ENCODE data around the gene GMDS. TPM values are rescaled to one million over a fixed set of nuclear protein-coding genes. Genes with fewer than 3 reads are reported as not detected.

Gene GMDS
- total and polyA plus RNA-seq, 5 experiments from 2014 or later: 11.4 to 25.0 (median 22.3) TPM

- no peaks in the 10 kb centered on the region for H3K9me3 Mint-ChIP-seq
- H3K36me3 Mint-ChIP-seq: peaks cover 0 to 3% (median 2%) of the 10 kb centered on the region in 3 donors
- peaks cover 4 to 14% (median 12%) of the 10 kb centered on the region in 4 donors for H3K4me1 Mint-ChIP-seq
- DNase-seq: no peak
- POLR2A ChIA-PET: no interaction called here
- H3K27ac Mint-ChIP-seq: no peak overlapping the region
- no peaks in the 10 kb centered on the region for H3K27me3 Mint-ChIP-seq
- no peak for ATAC-seq
- H3K4me3 Mint-ChIP-seq: no peak overlapping the region
Observed at GRCh38 chr6:2029952-2030351, 215.5 kb downstream of the GMDS start.

- peaks cover 6 to 17% (median 16%) of the 10 kb centered on the region in 4 donors for H3K4me1 Mint-ChIP-seq
- POLR2A ChIA-PET: no interaction called here
- no peak for ATAC-seq
- no peaks in the 10 kb centered on the region for H3K27me3 Mint-ChIP-seq
- H3K4me3 Mint-ChIP-seq: no peak overlapping the region
- peak overlapping the region in 1 of 10 donors; percentile 5 for H3K27ac Mint-ChIP-seq
- no peak for DNase-seq
- no peaks in the 10 kb centered on the region for H3K9me3 Mint-ChIP-seq
- H3K36me3 Mint-ChIP-seq: peaks cover 0 to 2% (median 2%) of the 10 kb centered on the region in 3 donors
Observed at GRCh38 chr6:2029130-2029794, 216.1 kb downstream of the GMDS start.

DNA sequence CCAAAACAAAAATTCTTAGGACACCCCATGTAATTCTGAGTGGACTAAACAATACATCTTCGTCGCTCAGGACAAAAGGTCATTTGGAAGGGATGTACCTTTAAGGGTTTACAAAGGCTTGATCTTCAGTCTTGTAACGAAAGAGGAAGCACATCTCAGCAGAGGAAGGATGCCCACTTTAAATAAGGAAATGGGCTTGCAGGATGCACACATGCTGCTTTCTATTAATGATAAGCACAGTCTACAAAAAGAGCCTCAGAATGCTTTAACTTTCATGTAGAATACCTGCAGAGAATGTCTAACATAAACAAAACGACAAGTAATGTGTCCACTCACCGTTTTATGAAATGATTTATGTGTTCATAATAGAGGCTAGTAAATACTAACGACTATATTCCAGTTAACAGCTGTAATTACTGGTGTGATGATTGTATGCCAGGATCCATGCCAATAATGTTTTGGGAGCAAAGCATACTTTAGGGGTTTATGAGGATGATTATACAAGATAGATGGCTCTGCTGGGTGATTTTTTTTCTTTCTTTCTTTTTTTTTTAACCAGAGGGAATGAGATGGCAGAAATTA is 216.9 kb downstream of the GMDS start:
- H3K4me1 Mint-ChIP-seq: peaks cover 10 to 25% (median 23%) of the 10 kb centered on the region in 4 donors
- H3K27me3 Mint-ChIP-seq: no peaks in the 10 kb centered on the region
- DNase-seq (peak in 1 of 10 donors; percentile 7), ATAC-seq (peak in 1 of 2 donors; percentile 44)
- no peaks in the 10 kb centered on the region for H3K36me3 Mint-ChIP-seq
- H3K9me3 Mint-ChIP-seq: no peaks in the 10 kb centered on the region
- H3K27ac Mint-ChIP-seq: peak overlapping the region in 1 of 10 donors; percentile 40
- peak overlapping the region in 2 of 10 donors; percentile 3 to 10 for H3K4me3 Mint-ChIP-seq
- POLR2A ChIA-PET: no interaction called here

DNA sequence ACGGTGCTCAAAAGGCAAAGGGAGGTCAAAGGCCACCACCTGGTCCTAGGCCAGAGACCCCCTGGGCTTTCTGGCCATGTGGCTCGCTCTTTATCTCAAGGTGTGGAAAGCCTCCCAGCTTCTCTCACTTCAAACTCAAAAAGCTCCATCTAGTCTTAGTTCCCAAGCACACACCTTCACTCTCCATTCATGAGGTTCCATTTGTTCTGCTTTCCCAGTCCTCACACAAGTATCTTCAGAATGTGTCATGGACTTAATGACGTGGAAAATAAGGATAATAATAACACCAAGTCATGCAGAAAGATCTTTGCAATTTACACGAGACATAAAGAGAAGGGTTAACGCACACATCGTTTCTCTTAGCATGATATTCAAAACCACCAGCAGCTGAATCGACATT is 219.3 kb downstream of the GMDS start:
- Mint-ChIP-seq H3K27ac (no peak overlapping the region), H3K4me1 (peaks cover 17 to 40% (median 31%) of the 10 kb centered on the region in 4 donors), H3K4me3 (no peak overlapping the region), H3K36me3 (no peaks in the 10 kb centered on the region), H3K27me3 (no peaks in the 10 kb centered on the region), H3K9me3 (no peaks in the 10 kb centered on the region)
- DNase-seq (no peak), ATAC-seq (no peak)
- POLR2A ChIA-PET: no interaction called here

- DNase-seq (no peak), ATAC-seq (no peak)
- Mint-ChIP-seq H3K4me1 (peaks cover 17 to 34% (median 24%) of the 10 kb centered on the region in 4 donors), H3K27me3 (no peaks in the 10 kb centered on the region), H3K4me3 (no peak overlapping the region), H3K27ac (peak overlapping the region in 1 of 10 donors; percentile 71), H3K36me3 (peaks cover 0 to 17% (median 2%) of the 10 kb centered on the region in 3 donors), H3K9me3 (peaks cover 0 to 12% (median 0%) of the 10 kb centered on the region in 9 donors)
- POLR2A ChIA-PET: no interaction called here
Observed at GRCh38 chr6:2021713-2022125, 223.7 kb downstream of the GMDS start.

GRCh38 chr6:2020909-2021308 is 224.5 kb downstream of the GMDS start:
- no peak for ATAC-seq
- peaks cover 17 to 34% (median 24%) of the 10 kb centered on the region in 4 donors for H3K4me1 Mint-ChIP-seq

GRCh38 chr6:2019051-2019450 is 226.4 kb downstream of the GMDS start:
- Mint-ChIP-seq H3K27me3 (no peaks in the 10 kb centered on the region), H3K36me3 (peaks cover 7 to 31% (median 21%) of the 10 kb centered on the region in 3 donors), H3K27ac (no peak overlapping the region), H3K9me3 (peaks cover 4 to 26% (median 17%) of the 10 kb centered on the region in 9 donors), H3K4me3 (no peak overlapping the region), H3K4me1 (peaks cover 15 to 28% (median 19%) of the 10 kb centered on the region in 4 donors)
- ATAC-seq: no peak
- POLR2A ChIA-PET: no interaction called here
- DNase-seq: no peak

More at GRCh38 chr6:2020909-2021308, 224.5 kb downstream of the GMDS start:
- Mint-ChIP-seq H3K36me3 (peaks cover 2 to 20% (median 4%) of the 10 kb centered on the region in 3 donors), H3K4me3 (no peak overlapping the region), H3K27ac (no peak overlapping the region), H3K9me3 (peaks cover 0 to 13% (median under 1%) of the 10 kb centered on the region in 9 donors), H3K27me3 (no peaks in the 10 kb centered on the region)
- DNase-seq: no peak
- POLR2A ChIA-PET: interaction anchor here (0.6 kb wide), 1 partner anchor 23 kb away, joined by 3 read pairs; no protein-coding TSS in a partner anchor

DNA sequence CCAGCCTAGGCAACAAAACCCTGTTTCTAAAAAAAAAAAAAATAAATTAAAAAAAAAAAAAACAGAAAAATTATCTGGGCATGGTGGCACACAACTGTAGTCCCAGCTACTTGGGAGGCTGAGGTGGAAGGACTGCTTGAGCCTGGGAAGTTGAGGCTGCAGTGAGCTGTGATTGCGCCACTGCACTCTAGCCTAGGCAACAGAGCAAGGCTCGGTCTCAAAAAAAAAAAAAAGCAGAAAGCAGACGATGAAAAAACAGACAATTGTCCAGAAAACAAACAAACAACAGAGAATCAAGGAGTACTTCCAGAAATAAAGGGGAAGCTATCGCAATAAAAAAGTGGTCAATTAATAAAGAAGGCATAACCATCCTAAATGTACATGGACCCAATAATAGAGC is 229.4 kb downstream of the GMDS start:
- Mint-ChIP-seq H3K36me3 (peaks cover 14 to 47% (median 36%) of the 10 kb centered on the region in 3 donors), H3K9me3 (peaks cover 4 to 45% (median 21%) of the 10 kb centered on the region in 9 donors), H3K4me3 (no peak overlapping the region), H3K27me3 (no peaks in the 10 kb centered on the region), H3K4me1 (peaks cover 3 to 6% (median 4%) of the 10 kb centered on the region in 4 donors), H3K27ac (no peak overlapping the region)
- DNase-seq (no peak), ATAC-seq (no peak)
- POLR2A ChIA-PET: no interaction called here

DNA sequence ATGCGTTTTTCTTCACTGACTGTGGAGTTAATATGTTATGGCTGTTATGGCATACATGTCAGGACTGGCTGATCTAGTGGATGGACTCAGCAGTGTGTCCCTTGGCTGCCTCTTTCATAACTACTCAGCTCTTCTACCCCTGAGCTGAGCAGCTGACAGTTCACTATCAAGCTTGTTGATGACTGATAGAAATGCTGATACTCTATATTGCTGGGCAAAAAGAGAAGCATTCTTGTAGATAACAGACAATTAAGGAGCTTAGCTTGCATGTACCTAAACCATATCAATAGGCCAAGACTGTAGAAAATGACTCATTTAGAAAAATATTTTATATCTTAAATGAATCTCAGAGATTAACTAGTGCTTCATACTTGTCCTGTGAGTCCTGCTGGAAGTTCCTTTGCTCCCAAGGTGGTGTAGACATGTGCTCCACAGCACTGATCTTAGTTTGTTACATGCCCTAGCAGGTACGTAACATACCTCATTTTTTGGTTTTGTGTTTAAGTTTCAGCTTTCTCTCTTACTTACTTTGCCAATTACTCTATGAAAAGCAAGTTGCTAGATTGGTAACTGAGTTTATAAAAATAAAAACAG is 236.9 kb downstream of the GMDS start:
- peaks cover 25 to 41% (median 30%) of the 10 kb centered on the region in 3 donors for H3K36me3 Mint-ChIP-seq
- H3K27me3 Mint-ChIP-seq: no peaks in the 10 kb centered on the region
- POLR2A ChIA-PET: interaction anchor here (0.5 kb wide), 1 partner anchor 187 kb away, joined by 7 read pairs; no protein-coding TSS in a partner anchor
- ATAC-seq: no peak
- DNase-seq: no peak
- peaks cover 0 to 2% (median under 1%) of the 10 kb centered on the region in 4 donors for H3K4me1 Mint-ChIP-seq
- H3K27ac Mint-ChIP-seq: peak overlapping the region in 1 of 10 donors; percentile 73
- H3K9me3 Mint-ChIP-seq: peaks cover 0 to 33% (median 7%) of the 10 kb centered on the region in 9 donors
- no peak overlapping the region for H3K4me3 Mint-ChIP-seq

DNA sequence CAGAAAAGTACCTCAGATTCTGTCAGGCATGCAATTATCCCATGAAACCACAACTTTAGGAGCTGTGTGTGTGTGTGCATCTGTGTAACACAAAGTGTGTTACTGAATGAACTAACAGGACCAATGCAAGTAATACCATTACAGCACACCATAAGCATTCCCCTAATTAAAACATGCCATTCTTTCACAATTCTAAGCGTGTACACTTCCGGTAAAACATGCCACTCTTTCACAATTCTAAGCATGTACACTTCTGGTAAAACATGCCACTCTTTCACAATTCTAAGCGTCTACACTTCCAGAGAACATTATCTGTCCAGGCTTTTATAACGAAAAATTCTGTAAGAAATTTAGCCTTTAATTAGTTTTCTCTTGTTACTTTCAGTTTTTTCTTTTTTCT is 238.2 kb downstream of the GMDS start:
- peaks cover 0 to 24% (median 4%) of the 10 kb centered on the region in 9 donors for H3K9me3 Mint-ChIP-seq
- POLR2A ChIA-PET: no interaction called here
- H3K27ac Mint-ChIP-seq: no peak overlapping the region
- H3K4me1 Mint-ChIP-seq: peaks cover 0 to 2% (median 0%) of the 10 kb centered on the region in 4 donors
- peaks cover 22 to 33% (median 24%) of the 10 kb centered on the region in 3 donors for H3K36me3 Mint-ChIP-seq
- DNase-seq (no peak), ATAC-seq (no peak)
- no peaks in the 10 kb centered on the region for H3K27me3 Mint-ChIP-seq
- no peak overlapping the region for H3K4me3 Mint-ChIP-seq

- Mint-ChIP-seq H3K9me3 (peaks cover 0 to 13% (median 7%) of the 10 kb centered on the region in 9 donors), H3K4me3 (no peak overlapping the region), H3K27me3 (no peaks in the 10 kb centered on the region), H3K36me3 (peaks cover 15 to 24% (median 15%) of the 10 kb centered on the region in 3 donors), H3K27ac (no peak overlapping the region), H3K4me1 (peaks cover 0 to 2% (median 0%) of the 10 kb centered on the region in 4 donors)
- no peak for ATAC-seq
- POLR2A ChIA-PET: no interaction called here
- DNase-seq: no peak
Observed at GRCh38 chr6:2004888-2005287, 240.5 kb downstream of the GMDS start.

DNA sequence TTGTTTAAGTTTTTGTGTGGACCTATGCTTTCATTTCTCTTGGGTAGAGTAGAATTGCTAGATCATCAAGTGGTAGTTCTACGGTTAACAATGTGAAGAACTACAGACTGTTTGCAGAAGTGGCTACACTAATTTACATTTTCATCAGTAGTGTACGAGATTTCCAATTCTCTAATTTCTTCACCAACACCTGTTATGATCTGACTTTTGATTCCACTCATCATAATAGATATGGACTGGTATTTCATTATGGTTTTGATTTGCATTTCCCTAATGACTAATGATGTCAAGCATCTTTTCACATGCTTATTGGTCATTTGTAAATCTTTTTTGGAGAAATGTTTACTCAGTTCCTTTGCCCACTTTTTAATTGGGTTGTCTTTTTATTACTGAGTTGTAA is 244.4 kb downstream of the GMDS start:
- Mint-ChIP-seq H3K9me3 (peaks cover 0 to 12% (median 0%) of the 10 kb centered on the region in 9 donors), H3K4me3 (no peak overlapping the region), H3K4me1 (peaks cover 0 to 7% (median 0%) of the 10 kb centered on the region in 4 donors), H3K27me3 (no peaks in the 10 kb centered on the region), H3K36me3 (peaks cover 7 to 28% (median 12%) of the 10 kb centered on the region in 3 donors), H3K27ac (no peak overlapping the region)
- POLR2A ChIA-PET: no interaction called here
- DNase-seq (no peak), ATAC-seq (no peak)

- DNase-seq: no peak
- peaks cover 0 to 11% (median 0%) of the 10 kb centered on the region in 4 donors for H3K4me1 Mint-ChIP-seq
- peaks cover 0 to 7% (median 0%) of the 10 kb centered on the region in 9 donors for H3K9me3 Mint-ChIP-seq
- no peaks in the 10 kb centered on the region for H3K27me3 Mint-ChIP-seq
- no peak overlapping the region for H3K4me3 Mint-ChIP-seq
- POLR2A ChIA-PET: no interaction called here
- peak overlapping the region in 1 of 10 donors; percentile 65 for H3K27ac Mint-ChIP-seq
- peaks cover 6 to 25% (median 7%) of the 10 kb centered on the region in 3 donors for H3K36me3 Mint-ChIP-seq
- no peak for ATAC-seq
Observed at GRCh38 chr6:1997702-1998101, 247.7 kb downstream of the GMDS start.

All from naive thymus-derived CD8-positive, alpha-beta T cell (primary cell).